Activated T-cell treated with anti-CD3 and anti-CD28 coated beads, Interleukin-2, amount 50 U/mL, for 72 hours (primary cell): Measurements from ENCODE around the gene UBE2L3. TPM values are rescaled to one million over a fixed set of nuclear protein-coding genes. Genes with fewer than 3 reads are reported as not detected.
"Not testable (repeated sequence)": the region's sequence is repeated elsewhere in the genome, so short reads cannot be mapped to it uniquely, and the experiment has no call there.

Source experiments
- ATAC-seq, 2 donors: fragments of 150-1000 bp; cut with Tn5 transposase; replicated peaks in 1 of 2; 2 replicates each; pipeline ENCODE4 v1.10.0; 2021; ENCODE audit warnings: moderate library complexity in 2 of 2, mild to moderate bottlenecking in 1 of 2
- DNase-seq, 2 donors: peaks; one replicate each; pipeline ENCODE4 v3.0.0; 2021 to 2022; ENCODE audit warnings: mixed read lengths in 1 of 2
- H3K27ac Mint-ChIP-seq: one replicate; pipeline ENCODE4 v1.8.0; 2022; ENCODE audit warnings: mild to moderate bottlenecking, moderate library complexity, mixed read lengths
- H3K27me3 Mint-ChIP-seq: one replicate; pipeline ENCODE4 v1.8.0; 2022; ENCODE audit warnings: low read depth, mixed read lengths
- H3K36me3 Mint-ChIP-seq, 2 donors: one replicate each; pipeline ENCODE4 v1.8.0; 2022; ENCODE audit warnings: mixed read lengths in 2 of 2, mild to moderate bottlenecking in 1 of 2; ENCODE audit not compliant: insufficient read depth in 2 of 2
- H3K4me1 Mint-ChIP-seq: one replicate; pipeline ENCODE4 v1.8.0; 2022; ENCODE audit warnings: low read depth, mixed read lengths
- H3K4me3 Mint-ChIP-seq, 2 donors: one replicate each; pipeline ENCODE4 v1.8.0; 2022; ENCODE audit warnings: mild to moderate bottlenecking in 2 of 2, mixed read lengths in 2 of 2, moderate library complexity in 2 of 2
- H3K9me3 Mint-ChIP-seq, 2 donors: one replicate each; pipeline ENCODE4 v1.8.0; 2022; ENCODE audit warnings: mixed read lengths in 2 of 2
- total RNA-seq, 2 donors: library from RNA; stranded (reverse); gene quantifications; one replicate each; pipeline ENCODE4 v1.2.3, GENCODE V29; 2022

Gene UBE2L3
- total RNA-seq, 2 donors from 2014 or later: 42.7 to 43.5 TPM

DNA sequence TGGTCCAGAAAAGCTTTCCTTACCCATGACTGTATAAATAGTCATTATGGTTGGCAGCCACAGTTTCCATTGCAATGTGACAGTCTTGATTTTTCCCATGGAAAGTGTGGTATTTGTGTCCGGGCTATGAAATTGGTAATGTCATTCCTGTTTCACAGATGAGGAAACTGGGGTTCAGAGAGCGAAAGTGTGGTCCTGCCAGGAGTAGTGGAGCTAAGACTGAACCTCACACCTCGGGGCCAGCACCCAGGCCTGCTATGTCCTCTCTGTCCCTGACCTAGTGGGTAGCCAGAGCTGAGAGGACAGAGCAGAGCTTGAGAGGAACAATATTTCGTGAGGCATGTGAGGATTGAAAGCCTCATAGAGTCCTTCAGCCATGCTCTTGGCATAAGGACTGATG, 63.5 kb downstream of the UBE2L3 start:
- no peak overlapping the region for H3K27ac Mint-ChIP-seq
- peak overlapping the region; percentile 80 to 92 for H3K4me3 Mint-ChIP-seq
- no peak for ATAC-seq
- peaks cover 51% of the 10 kb centered on the region for H3K4me1 Mint-ChIP-seq
- H3K9me3 Mint-ChIP-seq: no peaks in the 10 kb centered on the region
- H3K36me3 Mint-ChIP-seq: peaks cover 2 to 13% of the 10 kb centered on the region in 2 donors
- no peak for DNase-seq
- H3K27me3 Mint-ChIP-seq: no peaks in the 10 kb centered on the region

DNA sequence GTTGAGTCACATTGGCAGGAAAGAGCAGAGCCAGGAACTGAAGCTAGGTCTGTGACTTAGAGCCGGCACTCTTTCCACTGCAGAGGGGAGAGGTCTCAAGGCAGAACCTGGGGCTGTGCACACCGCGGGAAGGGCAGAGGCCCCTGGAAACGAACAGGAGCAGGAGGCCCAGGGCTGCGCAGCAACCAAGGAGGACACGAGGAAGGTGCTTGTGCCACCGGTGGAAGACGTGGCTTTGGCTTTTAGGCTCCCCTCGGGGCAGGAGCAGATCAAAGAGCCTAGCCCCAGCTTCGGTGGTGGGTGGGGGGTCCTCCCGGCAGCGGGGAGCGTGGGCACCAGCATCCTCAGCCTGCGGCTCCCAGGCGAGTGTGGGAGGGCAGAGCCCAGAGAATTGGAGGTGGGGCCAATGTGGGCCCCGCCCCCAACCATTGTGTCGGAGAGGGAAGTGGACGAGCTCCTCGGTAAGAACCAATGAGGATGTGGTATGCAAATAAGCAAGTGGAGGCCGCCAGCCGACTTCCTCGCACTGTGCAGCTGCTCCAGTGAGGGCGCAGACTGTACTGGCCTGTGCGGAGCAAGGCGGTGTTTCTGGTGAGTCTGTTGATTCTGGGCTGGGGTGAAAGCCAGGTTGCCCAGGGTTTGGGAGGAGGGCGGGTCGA, 64.9 kb downstream of the UBE2L3 start, which contains the start of gene CCDC116:
Gene CCDC116, plus strand, starts transcription at position 524 of the 659 bp plus-strand sequence. CDS start 422 bp downstream, outside the sequence.
- ATAC-seq (peak; percentile 8 to 52), DNase-seq (peak; percentile 65 to 76)
- H3K27me3 Mint-ChIP-seq: no peaks in the 10 kb centered on the region
- H3K4me3 Mint-ChIP-seq: peak within 1 kb of the TSS in 1 of 2 donors; percentile 10
- H3K4me1 Mint-ChIP-seq: peaks cover 37% of the 10 kb centered on the region
- H3K36me3 Mint-ChIP-seq: peaks cover 2 to 12% of the 10 kb centered on the region in 2 donors
- H3K27ac Mint-ChIP-seq: no peak within 1 kb of the TSS
- no peaks in the 10 kb centered on the region for H3K9me3 Mint-ChIP-seq

DNA sequence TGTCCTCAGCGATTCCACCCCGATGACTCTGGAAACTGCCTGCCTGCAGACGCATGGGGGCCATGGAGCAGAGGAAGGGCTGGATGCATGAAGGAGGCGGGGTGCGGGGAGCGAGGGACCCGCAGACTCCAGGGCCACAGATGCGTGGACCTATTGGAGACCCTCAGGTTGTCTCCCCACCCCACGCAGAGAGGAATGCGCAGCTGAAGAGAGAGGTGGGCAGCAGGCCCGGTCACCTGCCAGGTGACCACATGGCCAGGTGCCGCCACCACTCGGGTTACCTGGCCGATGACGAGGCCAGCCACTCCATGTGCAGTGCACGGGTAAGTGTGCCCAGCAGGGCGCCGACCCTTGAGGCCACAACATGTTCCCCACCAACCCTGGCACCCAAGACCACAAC, 65.4 kb downstream of the UBE2L3 start:
- Mint-ChIP-seq H3K36me3 (peaks cover 2 to 6% of the 10 kb centered on the region in 2 donors), H3K4me3 (no peak overlapping the region), H3K4me1 (peaks cover 31% of the 10 kb centered on the region), H3K27ac (no peak overlapping the region), H3K9me3 (no peaks in the 10 kb centered on the region), H3K27me3 (no peaks in the 10 kb centered on the region)
- DNase-seq: no peak
- ATAC-seq: no peak

DNA sequence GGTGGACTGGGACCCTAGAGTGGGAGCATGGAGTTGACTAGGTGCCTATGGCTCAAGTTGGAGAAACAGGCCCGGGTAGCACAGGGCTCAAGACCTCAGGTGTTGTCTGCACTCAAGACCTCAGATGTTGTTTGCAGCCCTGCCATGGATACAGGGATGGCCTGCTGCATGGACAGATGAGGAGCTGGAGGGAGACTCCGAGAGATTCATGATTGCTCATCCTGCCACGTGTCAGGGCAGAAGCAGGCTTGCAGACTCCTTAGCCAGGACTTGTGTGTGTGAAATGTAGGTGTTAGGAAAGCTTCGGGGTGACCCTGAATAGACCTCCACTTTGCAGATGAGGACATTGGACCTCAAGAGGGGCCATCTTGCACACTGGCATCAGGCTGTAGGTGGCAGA, 66.0 kb downstream of the UBE2L3 start:
- no peak for DNase-seq
- H3K36me3 Mint-ChIP-seq: peaks cover 1 to 2% of the 10 kb centered on the region in 2 donors
- peaks cover 26% of the 10 kb centered on the region for H3K4me1 Mint-ChIP-seq
- no peak for ATAC-seq
- H3K27ac Mint-ChIP-seq: no peak overlapping the region
- H3K4me3 Mint-ChIP-seq: no peak overlapping the region
- no peaks in the 10 kb centered on the region for H3K27me3 Mint-ChIP-seq
- no peaks in the 10 kb centered on the region for H3K9me3 Mint-ChIP-seq

DNA sequence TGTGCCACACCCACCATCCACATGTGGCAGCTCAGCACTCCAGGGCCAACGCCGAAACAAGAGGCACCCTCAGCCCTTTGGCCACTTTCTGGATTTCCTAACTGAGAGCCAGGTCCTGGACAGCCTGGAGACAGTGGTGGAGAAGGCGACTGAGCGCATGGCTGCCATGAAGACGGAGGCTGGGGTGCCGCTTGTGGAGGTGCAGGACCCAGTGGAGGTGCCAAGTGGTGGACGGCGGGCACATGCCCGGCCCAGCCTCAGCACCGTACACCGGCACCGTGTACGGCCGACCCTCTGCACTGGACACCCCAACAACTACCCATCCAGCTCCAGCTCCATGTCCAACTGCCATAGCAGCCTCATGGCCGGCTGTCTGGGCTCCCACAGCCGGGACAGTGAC, 66.6 kb downstream of the UBE2L3 start:
- ATAC-seq: no peak

DNA sequence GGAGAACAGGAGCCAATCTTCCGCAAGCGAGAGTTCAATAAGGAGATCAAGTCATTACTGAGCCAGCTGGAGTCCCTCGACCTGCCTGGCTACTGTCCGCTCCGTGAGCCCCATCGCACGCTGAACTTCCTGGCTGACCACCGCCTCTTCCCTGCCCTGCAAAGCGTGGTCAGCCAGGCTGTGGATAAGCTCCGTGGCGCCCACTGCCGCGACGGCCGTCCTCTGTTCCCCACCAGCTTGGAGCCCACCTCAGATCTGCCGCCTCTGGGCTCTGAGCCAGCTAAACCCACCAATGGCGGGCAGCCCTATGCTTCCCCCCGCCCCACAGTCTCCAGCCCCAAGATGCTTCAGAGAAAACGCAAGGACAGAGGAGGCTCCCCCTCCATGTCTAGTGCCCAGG, 67.3 kb downstream of the UBE2L3 start:
- Mint-ChIP-seq H3K9me3 (no peaks in the 10 kb centered on the region), H3K36me3 (no peaks in the 10 kb centered on the region), H3K27ac (no peak overlapping the region), H3K27me3 (no peaks in the 10 kb centered on the region), H3K4me3 (no peak overlapping the region), H3K4me1 (peaks cover 20% of the 10 kb centered on the region)
- no peak for ATAC-seq
- DNase-seq: no peak

More for the DNA sequence above, 66.6 kb downstream of the UBE2L3 start:
- Mint-ChIP-seq H3K4me3 (no peak overlapping the region), H3K9me3 (no peaks in the 10 kb centered on the region), H3K4me1 (peaks cover 23% of the 10 kb centered on the region), H3K27ac (no peak overlapping the region), H3K27me3 (no peaks in the 10 kb centered on the region), H3K36me3 (peaks cover 1% of the 10 kb centered on the region in 2 donors)
- no peak for DNase-seq

DNA sequence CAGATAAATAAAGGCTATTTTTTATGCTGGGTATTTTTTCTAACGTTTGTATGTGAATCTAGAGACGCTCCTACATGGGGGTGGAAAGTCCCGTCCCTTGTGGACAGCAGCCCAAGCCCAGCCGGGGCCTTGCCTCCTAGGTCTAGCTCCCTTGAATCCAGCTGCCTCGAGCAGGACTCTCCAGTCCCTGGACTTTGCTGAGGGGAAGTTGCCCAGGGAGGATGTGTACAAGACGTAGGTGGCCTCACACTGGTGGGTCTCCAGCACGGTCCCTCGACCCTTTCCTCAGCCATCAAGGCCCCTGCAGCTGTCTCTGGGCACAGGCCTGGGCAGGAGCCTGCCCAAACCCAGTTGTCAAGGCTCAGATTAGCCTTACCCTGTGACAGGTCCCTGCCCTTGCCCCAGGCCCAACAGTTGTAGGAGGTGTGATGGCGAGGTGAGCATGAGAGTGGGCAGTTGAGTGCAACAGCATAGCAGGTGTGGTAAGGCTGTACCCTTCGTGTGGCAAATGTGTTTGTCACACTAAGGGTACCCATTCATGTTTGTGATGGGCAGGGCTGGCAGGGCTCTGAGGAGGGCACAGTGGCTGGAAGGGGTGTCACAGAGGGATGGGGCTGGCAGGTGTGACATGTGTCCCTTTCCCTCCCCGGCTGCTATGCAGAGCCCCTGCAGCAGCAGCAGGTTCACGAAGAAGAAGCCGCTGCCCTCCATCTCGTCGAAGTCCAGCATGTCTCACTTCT, 68.4 kb downstream of the UBE2L3 start:
- H3K27ac Mint-ChIP-seq: no peak overlapping the region
- H3K36me3 Mint-ChIP-seq: no peaks in the 10 kb centered on the region
- no peaks in the 10 kb centered on the region for H3K9me3 Mint-ChIP-seq
- ATAC-seq (no peak), DNase-seq (no peak)
- H3K27me3 Mint-ChIP-seq: peaks cover 3% of the 10 kb centered on the region
- H3K4me3 Mint-ChIP-seq: no peak overlapping the region
- H3K4me1 Mint-ChIP-seq: peaks cover 14% of the 10 kb centered on the region

DNA sequence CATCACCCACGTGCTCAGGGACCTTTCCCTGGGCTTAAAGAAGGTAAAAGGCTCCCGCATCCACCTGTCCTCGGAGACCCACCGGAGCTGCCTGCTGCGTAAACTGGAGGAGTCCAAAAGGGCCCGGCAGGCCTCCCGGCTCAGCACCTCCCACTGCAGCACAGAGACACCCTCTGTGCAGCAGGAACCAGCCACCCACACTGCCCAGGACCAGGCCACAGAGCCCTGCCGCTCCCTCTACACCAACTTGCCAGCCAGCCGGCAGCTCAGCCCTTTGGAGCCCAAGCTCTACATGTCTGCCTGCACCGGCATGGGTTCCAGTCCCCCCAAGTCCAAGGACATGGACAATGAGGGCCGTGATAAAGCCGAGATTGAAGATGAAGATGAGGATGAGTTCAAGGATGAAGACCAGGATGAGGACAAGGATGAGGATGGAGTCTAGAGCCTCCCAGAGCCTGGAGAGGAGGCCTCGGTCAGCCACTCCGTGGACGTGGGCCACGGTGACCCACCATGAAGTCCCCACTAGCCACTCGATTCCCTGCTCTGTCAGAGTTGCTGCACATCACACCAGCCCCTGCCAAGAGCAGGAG, 69.2 kb downstream of the UBE2L3 start:
- ATAC-seq (no peak), DNase-seq (no peak)
- Mint-ChIP-seq H3K36me3 (no peaks in the 10 kb centered on the region), H3K9me3 (no peaks in the 10 kb centered on the region), H3K27me3 (peaks cover 9% of the 10 kb centered on the region), H3K4me3 (no peak overlapping the region), H3K4me1 (peaks cover 14% of the 10 kb centered on the region), H3K27ac (no peak overlapping the region)

DNA sequence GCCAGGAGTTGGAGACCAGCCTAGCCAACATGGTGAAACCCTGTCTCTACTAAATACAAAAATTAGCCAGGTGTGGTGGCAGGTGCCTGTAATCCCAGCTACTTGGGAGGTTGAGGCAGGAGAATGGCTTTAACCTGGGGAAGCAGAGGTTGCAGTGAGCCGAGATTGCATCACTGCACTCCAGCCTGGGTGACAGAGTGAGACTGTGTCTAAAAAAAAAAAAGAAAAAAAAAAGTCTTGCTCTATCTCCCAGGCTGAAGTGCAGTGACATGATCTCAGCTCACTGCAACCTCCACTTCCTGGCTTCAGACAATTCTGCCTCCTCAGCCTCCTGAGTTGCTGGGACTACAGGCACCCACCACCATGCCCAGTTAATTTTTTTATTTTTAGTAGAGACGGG, 69.9 kb downstream of the UBE2L3 start:
- ATAC-seq, H3K9me3 Mint-ChIP-seq, H3K4me3 Mint-ChIP-seq, H3K27me3 Mint-ChIP-seq, H3K27ac Mint-ChIP-seq, DNase-seq, H3K36me3 Mint-ChIP-seq: not testable (repeated sequence)
- peaks cover 15% of the 10 kb centered on the region for H3K4me1 Mint-ChIP-seq

DNA sequence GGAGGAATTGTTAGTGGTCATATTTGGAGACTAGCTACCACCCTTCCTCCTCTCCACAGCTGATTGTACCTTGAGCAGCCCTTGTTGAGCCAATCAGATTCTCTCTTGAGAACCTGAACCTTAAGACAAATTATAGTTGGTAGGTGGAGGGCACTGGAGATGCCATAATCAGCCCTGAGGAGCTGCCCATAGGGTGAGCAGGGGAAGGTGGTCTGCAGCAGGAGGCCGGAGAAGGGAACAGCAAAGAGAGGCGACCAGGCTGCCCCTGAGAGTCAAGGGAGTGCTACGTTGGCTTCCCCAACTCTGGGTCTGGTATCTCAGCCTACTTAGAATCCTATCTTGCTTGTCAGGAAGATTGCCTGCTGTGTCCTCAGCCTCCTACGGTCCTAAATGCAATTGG, 71.8 kb downstream of the UBE2L3 start:
- Mint-ChIP-seq H3K27me3 (peaks cover 9% of the 10 kb centered on the region), H3K9me3 (no peaks in the 10 kb centered on the region), H3K36me3 (peaks cover 1 to 2% of the 10 kb centered on the region in 2 donors), H3K4me1 (peaks cover 22% of the 10 kb centered on the region), H3K27ac (no peak overlapping the region), H3K4me3 (no peak overlapping the region)
- no peak for DNase-seq
- ATAC-seq: no peak

DNA sequence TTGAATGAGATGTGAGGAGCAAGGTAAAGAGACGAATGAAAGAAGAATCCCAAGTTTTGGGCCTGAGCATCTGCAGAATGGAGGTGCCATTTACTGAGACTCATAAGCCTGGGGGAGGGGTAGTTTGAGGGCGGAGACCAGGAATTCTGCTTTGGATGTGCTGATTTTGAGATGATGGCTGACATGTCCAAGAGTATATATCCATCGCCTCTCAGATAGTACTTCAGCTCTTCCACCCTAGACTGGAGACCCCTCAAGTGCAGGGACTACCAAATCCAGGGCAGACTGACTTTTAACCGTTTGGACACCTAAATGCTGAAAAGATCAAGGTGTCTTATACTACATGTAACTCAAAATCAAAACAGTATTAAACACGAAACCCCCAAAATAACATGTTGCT, 73.3 kb downstream of the UBE2L3 start:
- peaks cover 1 to 2% of the 10 kb centered on the region in 2 donors for H3K36me3 Mint-ChIP-seq
- no peak for DNase-seq
- H3K4me1 Mint-ChIP-seq: peaks cover 22% of the 10 kb centered on the region
- H3K27ac Mint-ChIP-seq: no peak overlapping the region
- ATAC-seq: no peak
- H3K27me3 Mint-ChIP-seq: peaks cover 9% of the 10 kb centered on the region
- H3K9me3 Mint-ChIP-seq: no peaks in the 10 kb centered on the region
- peak overlapping the region; percentile 66 to 97 for H3K4me3 Mint-ChIP-seq

DNA sequence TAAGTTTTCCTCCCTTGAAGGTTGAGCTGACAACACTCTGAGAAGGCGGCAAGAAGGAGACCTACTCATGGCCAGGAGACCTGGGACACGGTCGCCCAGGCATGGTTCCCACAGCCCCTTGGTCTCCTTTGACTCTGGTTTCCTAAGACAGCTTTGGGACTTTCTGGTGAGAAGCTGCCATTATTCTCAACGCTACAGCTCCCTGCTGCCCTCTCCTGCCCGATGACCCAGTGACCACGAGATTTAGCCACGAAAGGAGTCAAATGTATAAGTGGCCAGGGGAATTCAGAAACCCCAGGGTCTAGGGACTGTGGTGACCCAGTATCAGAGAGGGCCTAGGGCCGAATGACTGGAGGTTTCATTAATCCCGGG, 73.9 kb downstream of the UBE2L3 start:
- H3K4me1 Mint-ChIP-seq: peaks cover 22% of the 10 kb centered on the region
- peaks cover 9% of the 10 kb centered on the region for H3K27me3 Mint-ChIP-seq
- H3K9me3 Mint-ChIP-seq: no peaks in the 10 kb centered on the region
- H3K27ac Mint-ChIP-seq: no peak overlapping the region
- H3K4me3 Mint-ChIP-seq: peak overlapping the region; percentile 66 to 97
- peaks cover 1 to 2% of the 10 kb centered on the region in 2 donors for H3K36me3 Mint-ChIP-seq
- DNase-seq: no peak
- ATAC-seq: no peak

DNA sequence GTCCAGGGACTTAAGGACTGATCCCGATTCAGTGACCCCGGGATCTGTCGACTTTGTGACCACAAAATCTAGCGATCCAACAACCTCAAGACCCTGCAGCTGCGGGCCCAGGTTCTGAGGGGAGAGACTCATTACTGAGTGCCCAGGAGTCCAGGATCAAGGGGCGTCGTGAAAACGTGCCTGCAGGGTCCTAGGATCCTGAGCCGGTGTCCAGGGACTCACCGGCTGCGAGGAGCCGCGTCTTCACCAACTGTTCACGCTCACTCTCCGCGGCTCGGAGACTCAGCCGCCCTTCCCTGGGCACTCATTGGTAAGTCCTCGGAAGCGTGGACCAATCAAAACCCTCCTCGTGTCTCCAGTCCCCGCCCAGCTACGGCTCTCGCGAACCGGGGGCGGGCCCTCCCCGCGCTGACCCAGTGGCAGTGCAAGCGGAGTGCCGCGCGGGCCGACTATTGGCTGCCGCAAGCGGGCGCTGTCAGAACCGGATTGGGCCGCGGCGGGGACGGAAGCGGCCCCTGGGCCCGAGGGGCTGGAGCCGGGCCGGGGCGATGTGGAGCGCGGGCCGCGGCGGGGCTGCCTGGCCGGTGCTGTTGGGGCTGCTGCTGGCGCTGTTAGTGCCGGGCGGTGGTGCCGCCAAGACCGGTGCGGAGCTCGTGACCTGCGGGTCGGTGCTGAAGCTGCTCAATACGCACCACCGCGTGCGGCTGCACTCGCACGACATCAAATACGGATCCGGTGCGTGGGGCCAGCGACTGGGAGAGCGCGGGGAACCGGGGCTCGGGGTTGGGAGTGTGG, 74.5 kb downstream of the UBE2L3 start, which contains the start of gene SDF2L1:
Gene SDF2L1, plus strand, starts transcription at position 514 of the 795 bp plus-strand sequence. Its CDS starts 35 bp downstream, at position 549.
- peaks cover 2 to 4% of the 10 kb centered on the region in 2 donors for H3K36me3 Mint-ChIP-seq
- H3K9me3 Mint-ChIP-seq: no peaks in the 10 kb centered on the region
- DNase-seq: peak; percentile 98 to 99
- peak within 1 kb of the TSS; percentile 45 for H3K27ac Mint-ChIP-seq
- ATAC-seq: peak; percentile 98
- H3K4me1 Mint-ChIP-seq: peaks cover 22% of the 10 kb centered on the region
- peak within 1 kb of the TSS; percentile 66 to 97 for H3K4me3 Mint-ChIP-seq
- H3K27me3 Mint-ChIP-seq: peaks cover 9% of the 10 kb centered on the region
